Gastroesophageal sphincter (tissue), 4 donors: Measurements from ENCODE around the gene PTPRG. TPM values are rescaled to one million over a fixed set of nuclear protein-coding genes. Genes with fewer than 3 reads are reported as not detected.

Experiments
- ATAC-seq: fragments of 150-250 bp; one replicate; pipeline ENCODE4 v1.9.1; 2016; ENCODE audit warnings: mild to moderate bottlenecking, moderate library complexity
- H3K27ac ChIP-seq, 4 donors: fragments of 200-600 bp; sonication (generic) in 3 of 4; 1 replicate in 3 of 4; 2 replicates in 1 of 4; pipeline ENCODE4 v1.5.1; 2016 to 2019
- H3K27me3 ChIP-seq: fragments of 200-600 bp; sonication (generic); one replicate; pipeline ENCODE4 v1.5.1; 2019
- H3K36me3 ChIP-seq, 2 donors: fragments of 200-600 bp; sonication (generic); one replicate each; pipeline ENCODE4 v1.5.1; 2019; ENCODE audit warnings: control low read depth in 1 of 2
- H3K4me1 ChIP-seq, 3 donors: fragments of 200-600 bp; sonication (generic); 1 replicate in 2 of 3; 2 replicates in 1 of 3; pipeline ENCODE4 v1.5.1; 2016 to 2019; ENCODE audit warnings: control low read depth in 2 of 3
- H3K4me3 ChIP-seq, 2 donors: fragments of 200-600 bp; sonication (generic); one replicate each; pipeline ENCODE4 v1.5.1; 2019; ENCODE audit warnings: mild to moderate bottlenecking in 1 of 2, moderate library complexity in 1 of 2
- H3K9me3 ChIP-seq, 3 donors: fragments of 200-600 bp; sonication (generic); one replicate each; pipeline ENCODE4 v1.5.1; 2017 to 2019; ENCODE audit warnings: control low read depth in 2 of 3
- CTCF ChIP-seq, 4 experiments: fragments of 200-600 bp in 2 of 4; fragments of 450-650 bp in 2 of 4; sonication (generic) in 1 of 4; IDR thresholded peaks; one replicate each; pipeline ENCODE4 v1.5.1; 2017 to 2019; ENCODE audit warnings: antibody characterized with exemption in 4 of 4, mild to moderate bottlenecking in 2 of 4, moderate library complexity in 2 of 4
- EP300 ChIP-seq: sonication (generic); formaldehyde crosslinking; IDR thresholded peaks from one replicate; pipeline ENCODE4 v1.6.1; 2017; ENCODE audit warnings: antibody characterized with exemption, mild to moderate bottlenecking
- POLR2A ChIP-seq, 2 donors: fragments of 450-650 bp; IDR thresholded peaks; one replicate each; pipeline ENCODE4 v1.6.1; 2017; ENCODE audit warnings: antibody characterized with exemption in 2 of 2, mild to moderate bottlenecking in 2 of 2, moderate library complexity in 1 of 2
- POLR2AphosphoS5 ChIP-seq: sonication (generic); formaldehyde crosslinking; IDR thresholded peaks from one replicate; pipeline ENCODE4 v1.6.1; 2017; ENCODE audit warnings: antibody characterized with exemption
- WGBS, 2 donors: methylation state at CpG; one replicate each; pipeline ENCODE4 v1.1.5; 2018; ENCODE audit warnings: low coverage in 1 of 2; 5-methylcytosine and 5-hydroxymethylcytosine counted together
- total RNA-seq, 4 donors: library from RNA; depleted of rRNA; stranded (reverse); fragments of >200 nt; gene quantifications; one replicate each; pipeline ENCODE4 v1.1.0, GENCODE V29; 2016

Gene PTPRG
- total RNA-seq, 4 donors from 2014 or later, result 48.7 to 81.9 (median 52.8) TPM

- WGBS, 2 donors, result 92 to 94% methylated on average over 3 to 4 of the region's 7 CpGs
- Histone ChIP-seq H3K27ac (no peak overlapping the region), H3K36me3 (no peaks in the 10 kb centered on the region), H3K27me3 (no peaks in the 10 kb centered on the region), H3K4me3 (no peak overlapping the region), H3K4me1 (peaks cover 0 to 18% (median 3%) of the 10 kb centered on the region in 3 donors), H3K9me3 (no peaks in the 10 kb centered on the region)
- ATAC-seq, result no peak
- TF ChIP-seq CTCF (IDR thresholded peaks at IDR 0.05), result no peak
- TF ChIP-seq POLR2AphosphoS5, result no peak
- TF ChIP-seq POLR2A (IDR thresholded peaks at IDR 0.05), result no peak
- no peak for TF ChIP-seq EP300
Observed at GRCh38 chr3:61769266-61769990, 208.1 kb downstream of the PTPRG start.

GRCh38 chr3:61771976-61772375 lies 210.6 kb downstream of the PTPRG start:
- H3K9me3 ChIP-seq, result no peaks in the 10 kb centered on the region
- TF ChIP-seq POLR2AphosphoS5 (no peak), CTCF (IDR thresholded peaks at IDR 0.05) (no peak), EP300 (no peak), POLR2A (IDR thresholded peaks at IDR 0.05) (no peak)
- H3K36me3 ChIP-seq, result no peaks in the 10 kb centered on the region
- 77 to 89% methylated on average over 6 of the region's 6 CpGs for WGBS, 2 donors
- peaks cover 0 to 27% (median 6%) of the 10 kb centered on the region in 3 donors for H3K4me1 ChIP-seq
- H3K27me3 ChIP-seq, result no peaks in the 10 kb centered on the region
- ATAC-seq, result no peak
- H3K27ac ChIP-seq, result no peak overlapping the region
- H3K4me3 ChIP-seq, result no peak overlapping the region

- H3K4me3 ChIP-seq, result no peak overlapping the region
- no peak overlapping the region for H3K27ac ChIP-seq
- no peak for TF ChIP-seq POLR2AphosphoS5
- TF ChIP-seq EP300, result no peak
- no peak for TF ChIP-seq POLR2A (IDR thresholded peaks at IDR 0.05)
- no peak for TF ChIP-seq CTCF (IDR thresholded peaks at IDR 0.05)
- 88 to 100% methylated on average over 1 of the region's 1 CpG for WGBS, 2 donors
- H3K9me3 ChIP-seq, result no peaks in the 10 kb centered on the region
- H3K4me1 ChIP-seq, result peaks cover 0 to 27% (median 6%) of the 10 kb centered on the region in 3 donors
- H3K27me3 ChIP-seq, result no peaks in the 10 kb centered on the region
- H3K36me3 ChIP-seq, result no peaks in the 10 kb centered on the region
- no peak for ATAC-seq
Observed at GRCh38 chr3:61772456-61772855, 211.1 kb downstream of the PTPRG start.

GRCh38 chr3:61774279-61774890 lies 213.0 kb downstream of the PTPRG start:
- no peaks in the 10 kb centered on the region for H3K27me3 ChIP-seq
- H3K4me1 ChIP-seq, result peaks cover 0 to 27% (median 6%) of the 10 kb centered on the region in 3 donors
- H3K27ac ChIP-seq, result no peak overlapping the region
- 28 to 42% methylated on average over 3 to 5 of the region's 7 CpGs for WGBS, 2 donors
- TF ChIP-seq POLR2AphosphoS5 (no peak), POLR2A (IDR thresholded peaks at IDR 0.05) (no peak), EP300 (no peak), CTCF (IDR thresholded peaks at IDR 0.05) (no peak)
- H3K4me3 ChIP-seq, result no peak overlapping the region
- no peaks in the 10 kb centered on the region for H3K36me3 ChIP-seq
- H3K9me3 ChIP-seq, result no peaks in the 10 kb centered on the region
- no peak for ATAC-seq

- Histone ChIP-seq H3K27ac (no peak overlapping the region), H3K36me3 (no peaks in the 10 kb centered on the region), H3K9me3 (no peaks in the 10 kb centered on the region), H3K4me1 (peaks cover 0 to 25% (median 10%) of the 10 kb centered on the region in 3 donors), H3K4me3 (no peak overlapping the region), H3K27me3 (no peaks in the 10 kb centered on the region)
- no peak for ATAC-seq
- no peak for TF ChIP-seq CTCF (IDR thresholded peaks at IDR 0.05)
- 81 to 94% methylated on average over 5 of the region's 5 CpGs for whole genome bisulfite sequencing, 2 donors
Observed at GRCh38 chr3:61776390-61776789, 215.0 kb downstream of the PTPRG start.
